Measurements from ENCODE around the gene HPDL.

HPDL gene

GRCh38 chr1:45314266-45314665 is 12.4 kb upstream of the HPDL start:
- Histone ChIP-seq H3K27ac (no peak overlapping the region), H3K36me3 (replicated peaks) (no peaks in the 10 kb centered on the region), H3K4me3 (ENCODE audit: low read depth, low read length) (no peak overlapping the region), H3K27me3 (replicated peaks) (no peaks in the 10 kb centered on the region)
- TF ChIP-seq CTCF (IDR thresholded peaks at IDR 0.05; ENCODE audit: low read depth, low read length, missing control alignments): no peak
- no peak for DNase-seq
- in situ Hi-C loops (cut with HindIII; ENCODE audit: low pct_ligation_motif_present, low sequenced_read_pairs): loop anchor here (25.0 kb wide), 1 partner anchor 302 kb away; the partner anchor contains the start of genes HECTD3 and UROD

DNA sequence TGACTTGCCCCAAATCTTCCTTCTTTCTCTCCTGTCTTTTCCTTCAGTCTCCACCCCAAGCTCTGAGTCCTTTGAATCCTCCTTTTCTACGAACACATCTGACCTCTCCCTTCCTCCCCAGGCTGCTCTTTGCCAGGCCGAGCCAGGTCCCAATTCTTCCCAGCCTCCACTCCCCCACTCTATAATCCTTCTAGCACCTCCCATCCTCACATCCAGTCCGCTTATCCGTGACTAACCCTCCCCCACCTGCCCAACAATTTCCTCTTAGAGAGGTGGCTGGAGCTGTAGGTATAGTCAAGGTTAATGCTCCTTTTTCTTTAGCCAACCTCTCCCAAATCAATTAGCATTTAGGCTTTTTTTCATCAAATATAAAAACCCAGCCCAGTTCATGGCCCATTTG is 9.5 kb upstream of the HPDL start:
- DNase-seq: no peak
- H3K36me3 ChIP-seq (replicated peaks): no peaks in the 10 kb centered on the region
- TF ChIP-seq CTCF (IDR thresholded peaks at IDR 0.05; ENCODE audit: low read depth, low read length, missing control alignments): no peak
- H3K4me3 ChIP-seq (ENCODE audit: low read depth, low read length): no peak overlapping the region
- no peaks in the 10 kb centered on the region for H3K27me3 ChIP-seq (replicated peaks)
- in situ Hi-C loops (cut with HindIII; ENCODE audit: low pct_ligation_motif_present, low sequenced_read_pairs): loop anchor here (25.0 kb wide), 1 partner anchor 305 kb away; the partner anchor contains the start of genes HECTD3 and UROD
- H3K27ac ChIP-seq: no peak overlapping the region

DNA sequence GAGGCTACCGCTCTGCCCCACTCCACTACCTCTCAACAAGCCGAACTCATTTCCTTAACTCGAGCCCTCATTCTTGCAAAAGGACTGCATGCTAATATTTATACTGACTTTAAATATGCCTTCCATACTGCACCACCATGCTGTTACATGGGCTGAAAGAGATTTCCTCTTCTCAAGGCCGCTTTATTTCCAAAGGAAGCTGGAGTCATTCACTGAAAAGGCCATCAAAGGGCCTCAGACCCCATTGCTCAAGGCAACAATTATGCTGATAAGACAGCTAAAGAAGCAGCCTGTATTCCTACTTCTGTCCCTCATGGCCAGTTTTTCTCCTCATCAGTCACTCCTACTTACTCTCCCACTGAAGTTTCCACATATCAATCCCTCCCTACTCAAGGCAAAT is 6.9 kb upstream of the HPDL start:
- H3K27ac ChIP-seq: no peak overlapping the region
- in situ Hi-C loops (cut with HindIII; ENCODE audit: low pct_ligation_motif_present, low sequenced_read_pairs): loop anchor here (25.0 kb wide), 1 partner anchor 307 kb away; the partner anchor contains the start of genes HECTD3 and UROD
- H3K4me3 ChIP-seq (ENCODE audit: low read depth, low read length): no peak overlapping the region
- H3K36me3 ChIP-seq (replicated peaks): no peaks in the 10 kb centered on the region
- TF ChIP-seq CTCF (IDR thresholded peaks at IDR 0.05; ENCODE audit: low read depth, low read length, missing control alignments): no peak
- DNase-seq: no peak
- no peaks in the 10 kb centered on the region for H3K27me3 ChIP-seq (replicated peaks)

- TF ChIP-seq CTCF (IDR thresholded peaks at IDR 0.05; ENCODE audit: low read depth, low read length, missing control alignments): no peak
- Histone ChIP-seq H3K27me3 (replicated peaks) (no peaks in the 10 kb centered on the region), H3K27ac (no peak overlapping the region), H3K4me3 (ENCODE audit: low read depth, low read length) (no peak overlapping the region), H3K36me3 (replicated peaks) (no peaks in the 10 kb centered on the region)
- no peak for DNase-seq
- in situ Hi-C loops (cut with HindIII; ENCODE audit: low pct_ligation_motif_present, low sequenced_read_pairs): loop anchor here (25.0 kb wide), 1 partner anchor 309 kb away; the partner anchor contains the start of genes HECTD3 and UROD
Measured at GRCh38 chr1:45321444-45321843, 5.3 kb upstream of the HPDL start.

GRCh38 chr1:45322486-45323040 is 4.1 kb upstream of the HPDL start:
- H3K27ac ChIP-seq: no peak overlapping the region
- no peaks in the 10 kb centered on the region for H3K27me3 ChIP-seq (replicated peaks)
- H3K36me3 ChIP-seq (replicated peaks): no peaks in the 10 kb centered on the region
- no peak for TF ChIP-seq CTCF (IDR thresholded peaks at IDR 0.05; ENCODE audit: low read depth, low read length, missing control alignments)
- DNase-seq: no peak
- in situ Hi-C loops (cut with HindIII; ENCODE audit: low pct_ligation_motif_present, low sequenced_read_pairs): loop anchor here (25.0 kb wide), 1 partner anchor 310 kb away; the partner anchor contains the start of genes HECTD3 and UROD
- no peak overlapping the region for H3K4me3 ChIP-seq (ENCODE audit: low read depth, low read length)

Data from brain microvascular endothelial cell (primary cell).